CD4-positive, alpha-beta T cell (primary cell): ENCODE measurements around the gene TRMT112. TPM values are rescaled to one million over a fixed set of nuclear protein-coding genes. Genes with fewer than 3 reads are reported as not detected.

Experiments used
- ATAC-seq: fragments of 200-7000 bp; cut with Tn5 transposase; one replicate; pipeline ENCODE4 v1.10.0; 2022; ENCODE audit warnings: mild to moderate bottlenecking; ENCODE audit not compliant: poor library complexity
- CTCF ChIA-PET: fragments of 350-600 bp; sonication (Branson Sonifier 250); formaldehyde crosslinking; loops from one replicate; lab custom pipeline; 2021; ENCODE audit warnings: antibody characterized with exemption, inconsistent platforms; lab: Charles Lee
- POLR2A ChIA-PET: fragments of 350-600 bp; sonication (Branson Sonifier 250); formaldehyde crosslinking; loops from one replicate; lab custom pipeline; 2021; ENCODE audit warnings: antibody characterized with exemption, inconsistent platforms; lab: Charles Lee
- DNase-seq, 14 experiments: peaks; one replicate each; pipeline ENCODE4 v3.0.0-alpha.2; 2013 to 2020; ENCODE audit warnings: mixed read lengths in 2 of 14
- H3K27ac ChIP-seq, 2 donors: one replicate each; pipeline versions ENCODE4 v1.5.1 to v1.7.0; 2013; ENCODE audit warnings: low read length in 2 of 2, low read depth in 1 of 2, mild to moderate bottlenecking in 1 of 2
- H3K27me3 ChIP-seq, 2 experiments: 1 replicate in 1 of 2; 2 replicates in 1 of 2; pipeline versions ENCODE4 v1.6.1 to v1.7.0; 2013; ENCODE audit warnings: low read length in 2 of 2, control low read depth in 1 of 2, mild to moderate bottlenecking in 1 of 2, moderate library complexity in 1 of 2; ENCODE audit not compliant: insufficient read depth in 2 of 2, control insufficient read depth in 1 of 2
- H3K36me3 ChIP-seq: one replicate; pipeline ENCODE4 v1.6.1; 2013; ENCODE audit warnings: low read length, control low read depth; ENCODE audit not compliant: insufficient read depth
- H3K4me1 ChIP-seq: one replicate; pipeline ENCODE4 v1.6.1; 2013; ENCODE audit warnings: low read length, control low read depth; ENCODE audit not compliant: insufficient read depth
- H3K4me3 ChIP-seq: one replicate; pipeline ENCODE4 v1.5.1; 2013; ENCODE audit warnings: mild to moderate bottlenecking, low read length, moderate library complexity
- H3K9me3 ChIP-seq, 2 experiments: 1 replicate in 1 of 2; 2 replicates in 1 of 2; pipeline versions ENCODE4 v1.6.1 to v1.7.0; 2013; ENCODE audit warnings: low read length in 2 of 2, mild to moderate bottlenecking in 2 of 2, control low read depth in 1 of 2, moderate library complexity in 1 of 2; ENCODE audit not compliant: control insufficient read depth in 1 of 2, insufficient read depth in 1 of 2
- H3K27ac Mint-ChIP-seq: one replicate; pipeline ENCODE4 v1.8.0; 2020; ENCODE audit warnings: mixed read lengths
- H3K27me3 Mint-ChIP-seq: one replicate; pipeline ENCODE4 v1.8.0; 2021; ENCODE audit warnings: mixed read lengths
- H3K36me3 Mint-ChIP-seq: one replicate; pipeline ENCODE4 v1.8.0; 2021; ENCODE audit warnings: low read depth, mixed read lengths
- H3K4me1 Mint-ChIP-seq: one replicate; pipeline ENCODE4 v1.8.0; 2021; ENCODE audit warnings: low read depth, mixed read lengths
- H3K4me3 Mint-ChIP-seq: one replicate; pipeline ENCODE4 v1.8.0; 2020; ENCODE audit warnings: mild to moderate bottlenecking, mixed read lengths
- H3K9me3 Mint-ChIP-seq: one replicate; pipeline ENCODE4 v1.8.0; 2020; ENCODE audit warnings: mixed read lengths
- intact Hi-C, 2 experiments: fragments of 100-400 bp; cut with DNase I in 1 of 2; cut with micrococcal nuclease in 1 of 2; formaldehyde crosslinking; loops; one replicate each; pipeline versions ENCODE4 v1.15.1 to v1.9.0; 2023 to 2025; cut with DNase I, micrococcal nuclease
- total RNA-seq, 174 experiments: library from RNA in 2 of 174; stranded (reverse) in 2 of 174; gene quantifications; one replicate each; pipeline ENCODE4 v1.2.3 and lab custom pipeline; 2021 to 2026
- TF ChIP-seq, protein P1 (sequence below): fragments of 200-600 bp; IDR thresholded peaks from one replicate; pipeline ENCODE4 v1.8.0; 2022; ENCODE audit warnings: antibody characterized with exemption, mild to moderate bottlenecking

Gene TRMT112
- total RNA-seq, 2 experiments from 2014 or later = 70.5 to 71.4 TPM

- H3K9me3 Mint-ChIP-seq = no peaks in the 10 kb centered on the region
- ATAC-seq = no peak
- H3K27me3 Mint-ChIP-seq = no peaks in the 10 kb centered on the region
- H3K4me3 ChIP-seq = no peak overlapping the region
- peak in 2 of 14 experiments; percentile 28 to 50 for DNase-seq
- H3K4me1 Mint-ChIP-seq = peaks cover 43% of the 10 kb centered on the region
- ChIA-PET POLR2A (no interaction called here), CTCF (interaction anchor here (3.9 kb wide), 1 partner anchor 27 kb away, joined by 34 read pairs; the partner anchor contains the start of genes PRDX5 and TRMT112)
- H3K4me3 Mint-ChIP-seq = no peak overlapping the region
- no peak overlapping the region for H3K27ac Mint-ChIP-seq
- no peaks in the 10 kb centered on the region for H3K27me3 ChIP-seq
- no peak overlapping the region for H3K27ac ChIP-seq
- H3K36me3 ChIP-seq = peaks cover 54% of the 10 kb centered on the region
- H3K36me3 Mint-ChIP-seq = peaks cover 38% of the 10 kb centered on the region
- no peaks in the 10 kb centered on the region for H3K9me3 ChIP-seq
- peaks cover 52% of the 10 kb centered on the region for H3K4me1 ChIP-seq
- intact Hi-C loops = loop anchor here in 1 of 2 experiments (5.0 kb wide), 1 partner anchor 37 kb away; the partner anchor contains the start of gene ESRRA
- TF ChIP-seq, protein P1, sequence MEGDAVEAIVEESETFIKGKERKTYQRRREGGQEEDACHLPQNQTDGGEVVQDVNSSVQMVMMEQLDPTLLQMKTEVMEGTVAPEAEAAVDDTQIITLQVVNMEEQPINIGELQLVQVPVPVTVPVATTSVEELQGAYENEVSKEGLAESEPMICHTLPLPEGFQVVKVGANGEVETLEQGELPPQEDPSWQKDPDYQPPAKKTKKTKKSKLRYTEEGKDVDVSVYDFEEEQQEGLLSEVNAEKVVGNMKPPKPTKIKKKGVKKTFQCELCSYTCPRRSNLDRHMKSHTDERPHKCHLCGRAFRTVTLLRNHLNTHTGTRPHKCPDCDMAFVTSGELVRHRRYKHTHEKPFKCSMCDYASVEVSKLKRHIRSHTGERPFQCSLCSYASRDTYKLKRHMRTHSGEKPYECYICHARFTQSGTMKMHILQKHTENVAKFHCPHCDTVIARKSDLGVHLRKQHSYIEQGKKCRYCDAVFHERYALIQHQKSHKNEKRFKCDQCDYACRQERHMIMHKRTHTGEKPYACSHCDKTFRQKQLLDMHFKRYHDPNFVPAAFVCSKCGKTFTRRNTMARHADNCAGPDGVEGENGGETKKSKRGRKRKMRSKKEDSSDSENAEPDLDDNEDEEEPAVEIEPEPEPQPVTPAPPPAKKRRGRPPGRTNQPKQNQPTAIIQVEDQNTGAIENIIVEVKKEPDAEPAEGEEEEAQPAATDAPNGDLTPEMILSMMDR = no peak
Observed at GRCh38 chr11:64343767-64344559, 26.6 kb upstream of the TRMT112 start.

GRCh38 chr11:64342869-64343745, 25.7 kb upstream of the TRMT112 start:
- no peak for ATAC-seq
- intact Hi-C loops = loop anchor here in 1 of 2 experiments (5.0 kb wide), 1 partner anchor 36 kb away; the partner anchor contains the start of gene ESRRA
- H3K36me3 ChIP-seq = peaks cover 52% of the 10 kb centered on the region
- peak overlapping the region; percentile 34 for H3K4me3 Mint-ChIP-seq
- H3K27me3 Mint-ChIP-seq = no peaks in the 10 kb centered on the region
- H3K27ac Mint-ChIP-seq = no peak overlapping the region
- H3K36me3 Mint-ChIP-seq = peaks cover 41% of the 10 kb centered on the region
- ChIA-PET CTCF (interaction anchor here (0.7 to 3.9 kb wide), 8 partner anchors 12 to 73 kb away, joined by 3 to 34 read pairs (median 4); partner anchors contain the start of genes ESRRA, PRDX5 and TRMT112), POLR2A (interaction anchor here (0.9 to 4.7 kb wide), 4 partner anchors 9 to 72 kb away, joined by 3 to 103 read pairs (median 10); partner anchors contain the start of genes PRDX5 and TRMT112)
- H3K27ac ChIP-seq = no peak overlapping the region
- H3K27me3 ChIP-seq = no peaks in the 10 kb centered on the region
- H3K9me3 Mint-ChIP-seq = no peaks in the 10 kb centered on the region
- peak in 1 of 14 experiments; percentile 38 for DNase-seq
- peaks cover 55% of the 10 kb centered on the region for H3K4me1 ChIP-seq
- no peak overlapping the region for H3K4me3 ChIP-seq
- peaks cover 46% of the 10 kb centered on the region for H3K4me1 Mint-ChIP-seq
- no peaks in the 10 kb centered on the region for H3K9me3 ChIP-seq
- TF ChIP-seq, protein P1 = no peak
